ENCODE measurements around the gene TAS2R41.

TAS2R41 gene

GRCh38 chr7:143455942-143456341 lies 21.7 kb upstream of the TAS2R41 start:
- Histone ChIP-seq H4K20me1 (ENCODE audit: insufficient read depth) (no peaks in the 10 kb centered on the region), H3K36me3 (ENCODE audit: insufficient read depth) (no peaks in the 10 kb centered on the region), H3K4me2 (no peak overlapping the region), H3K79me2 (ENCODE audit: insufficient read depth, low read depth) (no peaks in the 10 kb centered on the region), H3K4me3 (IDR thresholded peaks at IDR 0.05; ENCODE audit: insufficient read depth, low read depth, low read length) (no peak overlapping the region), H3K9ac (no peak overlapping the region), H2AFZ (ENCODE audit: low read depth) (no peak overlapping the region), H3K27me3 (ENCODE audit: insufficient read depth, low read depth) (0 out of 2 replicates have a peak, but pooled peaks cover 1% of the 10 kb centered on the region), H3K27ac (no peak overlapping the region), H3K4me1 (ENCODE audit: low read depth, poor library complexity, severe bottlenecking) (no peaks in the 10 kb centered on the region)
- no peak for TF ChIP-seq CTCF (conservative IDR thresholded peaks at IDR 0.05; ENCODE audit: low read depth, low read length)

GRCh38 chr7:143456992-143457793 lies 20.5 kb upstream of the TAS2R41 start:
- H3K4me1 ChIP-seq (ENCODE audit: low read depth, poor library complexity, severe bottlenecking): no peaks in the 10 kb centered on the region
- H3K4me3 ChIP-seq (IDR thresholded peaks at IDR 0.05; ENCODE audit: insufficient read depth, low read depth, low read length): no peak overlapping the region
- H3K36me3 ChIP-seq (ENCODE audit: insufficient read depth): no peaks in the 10 kb centered on the region
- H3K79me2 ChIP-seq (ENCODE audit: insufficient read depth, low read depth): no peaks in the 10 kb centered on the region
- no peak overlapping the region for H3K27ac ChIP-seq
- H4K20me1 ChIP-seq (ENCODE audit: insufficient read depth): no peaks in the 10 kb centered on the region
- no peaks in the 10 kb centered on the region for H3K27me3 ChIP-seq (ENCODE audit: insufficient read depth, low read depth)
- no peak overlapping the region for H2AFZ ChIP-seq (ENCODE audit: low read depth)
- TF ChIP-seq CTCF (conservative IDR thresholded peaks at IDR 0.05; ENCODE audit: low read depth, low read length): no peak
- no peak overlapping the region for H3K9ac ChIP-seq
- H3K4me2 ChIP-seq: no peak overlapping the region

GRCh38 chr7:143458263-143458662 lies 19.4 kb upstream of the TAS2R41 start:
- no peaks in the 10 kb centered on the region for H3K27me3 ChIP-seq (ENCODE audit: insufficient read depth, low read depth)
- H3K36me3 ChIP-seq (ENCODE audit: insufficient read depth): no peaks in the 10 kb centered on the region
- no peak for TF ChIP-seq CTCF (conservative IDR thresholded peaks at IDR 0.05; ENCODE audit: low read depth, low read length)
- H4K20me1 ChIP-seq (ENCODE audit: insufficient read depth): no peaks in the 10 kb centered on the region
- H3K4me2 ChIP-seq: no peak overlapping the region
- H3K9ac ChIP-seq: no peak overlapping the region
- no peak overlapping the region for H3K4me3 ChIP-seq (IDR thresholded peaks at IDR 0.05; ENCODE audit: insufficient read depth, low read depth, low read length)
- no peak overlapping the region for H3K27ac ChIP-seq
- H3K79me2 ChIP-seq (ENCODE audit: insufficient read depth, low read depth): no peaks in the 10 kb centered on the region
- no peaks in the 10 kb centered on the region for H3K4me1 ChIP-seq (ENCODE audit: low read depth, poor library complexity, severe bottlenecking)
- no peak overlapping the region for H2AFZ ChIP-seq (ENCODE audit: low read depth)

GRCh38 chr7:143458681-143459080 lies 19.0 kb upstream of the TAS2R41 start:
- H3K27me3 ChIP-seq (ENCODE audit: insufficient read depth, low read depth): no peaks in the 10 kb centered on the region

More at GRCh38 chr7:143458681-143459080, 19.0 kb upstream of the TAS2R41 start:
- Histone ChIP-seq H3K4me1 (ENCODE audit: low read depth, poor library complexity, severe bottlenecking) (no peaks in the 10 kb centered on the region), H2AFZ (ENCODE audit: low read depth) (no peak overlapping the region), H3K36me3 (ENCODE audit: insufficient read depth) (no peaks in the 10 kb centered on the region), H4K20me1 (ENCODE audit: insufficient read depth) (no peaks in the 10 kb centered on the region), H3K4me2 (no peak overlapping the region), H3K4me3 (IDR thresholded peaks at IDR 0.05; ENCODE audit: insufficient read depth, low read depth, low read length) (no peak overlapping the region), H3K27ac (no peak overlapping the region), H3K79me2 (ENCODE audit: insufficient read depth, low read depth) (no peaks in the 10 kb centered on the region), H3K9ac (no peak overlapping the region)
- no peak for TF ChIP-seq CTCF (conservative IDR thresholded peaks at IDR 0.05; ENCODE audit: low read depth, low read length)
